Vagina (tissue), 2 donors: ENCODE measurements around the gene CHKB. TPM values are rescaled to one million over a fixed set of nuclear protein-coding genes. Genes with fewer than 3 reads are reported as not detected.

Experiments used
- DNase-seq, 2 donors: peaks; one replicate each; pipeline ENCODE4 v3.0.0-alpha.2; 2017; ENCODE audit errors: extremely low spot score in 2 of 2
- H3K27ac ChIP-seq: fragments of 200-600 bp; sonication (generic); one replicate; pipeline ENCODE4 v1.5.1; 2019
- H3K27me3 ChIP-seq: fragments of 200-600 bp; sonication (generic); one replicate; pipeline ENCODE4 v1.5.1; 2019
- H3K36me3 ChIP-seq, 2 donors: fragments of 200-600 bp; sonication (generic); one replicate each; pipeline ENCODE4 v1.5.1; 2017 to 2019
- H3K4me1 ChIP-seq: fragments of 200-600 bp; sonication (generic); one replicate; pipeline ENCODE4 v1.5.1; 2019
- H3K4me3 ChIP-seq, 2 donors: fragments of 200-600 bp; sonication (generic); 1 replicate in 1 of 2; 2 replicates in 1 of 2; pipeline ENCODE4 v1.5.1; 2016 to 2019
- H3K9me3 ChIP-seq: fragments of 200-600 bp; sonication (generic); one replicate; pipeline ENCODE4 v1.5.1; 2019
- CTCF ChIP-seq, 3 experiments: fragments of 450-650 bp in 2 of 3; fragments of 200-600 bp in 1 of 3; sonication (generic) in 1 of 3; IDR thresholded peaks; one replicate each; pipeline ENCODE4 v1.5.1; 2017 to 2019; ENCODE audit warnings: antibody characterized with exemption in 3 of 3, mild to moderate bottlenecking in 2 of 3, moderate library complexity in 2 of 3
- POLR2A ChIP-seq, 2 donors: fragments of 450-650 bp; IDR thresholded peaks; one replicate each; pipeline ENCODE4 v1.6.1; 2017; ENCODE audit warnings: antibody characterized with exemption in 2 of 2, mild to moderate bottlenecking in 2 of 2, moderate library complexity in 2 of 2
- POLR2AphosphoS5 ChIP-seq, 2 donors: sonication (generic); formaldehyde crosslinking; IDR thresholded peaks; one replicate each; pipeline ENCODE4 v1.9.0; 2017; ENCODE audit warnings: antibody characterized with exemption in 2 of 2, mild to moderate bottlenecking in 2 of 2, low read depth in 1 of 2; ENCODE audit not compliant: insufficient read depth in 1 of 2
- intact Hi-C: fragments of 100-400 bp; cut with DNase I; formaldehyde crosslinking; loops from one replicate; pipeline ENCODE4 v1.15.1; 2023
- total RNA-seq: library from RNA; depleted of rRNA; stranded (reverse); fragments of >200 nt; gene quantifications from one replicate; pipeline ENCODE4 v1.2.3, GENCODE V29; 2016

The CHKB gene
- total RNA-seq, 1 donor from 2014 or later, result 51.6 TPM

DNA sequence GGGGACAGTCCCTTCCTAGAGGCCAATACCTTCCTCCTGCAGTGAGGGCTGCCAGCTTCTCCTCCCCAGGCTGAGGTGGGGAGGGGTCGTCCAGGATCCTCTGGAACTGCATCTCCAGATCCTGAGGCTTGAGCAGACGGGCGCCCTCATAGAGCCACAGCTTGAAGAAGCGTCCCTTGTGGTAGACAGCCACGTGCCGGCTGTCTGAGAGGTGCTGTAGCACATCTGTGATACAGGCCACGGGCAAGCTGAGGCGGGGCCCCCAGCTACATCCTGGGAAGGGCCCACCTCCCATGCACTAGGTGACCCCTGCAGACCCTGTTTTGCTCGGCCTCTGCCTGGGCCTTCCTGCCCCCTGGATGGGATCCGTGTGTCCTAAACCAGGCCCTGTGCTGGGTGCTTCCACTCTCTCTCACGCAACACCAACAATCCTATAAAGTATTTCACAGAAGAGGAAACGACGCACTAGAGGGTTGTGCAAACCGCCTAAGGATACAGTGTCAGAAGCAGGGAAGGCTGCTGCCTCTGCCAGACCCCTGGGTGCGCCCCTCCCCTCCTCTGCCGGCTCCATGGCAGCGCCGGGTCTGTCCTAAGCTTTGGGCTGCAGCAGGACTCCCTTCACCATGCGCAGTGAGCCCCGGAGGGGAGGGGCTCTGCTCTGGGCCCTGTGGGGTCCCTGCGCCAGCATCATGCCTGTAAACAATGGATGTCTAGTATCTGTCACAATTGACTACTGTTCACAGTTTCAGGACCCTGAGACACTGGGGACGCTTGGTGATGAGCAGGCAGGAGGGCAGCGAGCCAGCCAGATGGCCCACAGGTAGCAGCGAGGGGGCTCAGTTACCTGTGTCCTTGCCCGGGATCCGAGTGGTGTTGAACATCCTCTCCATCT is 8.9 kb downstream of the CHKB start:
- TF ChIP-seq CTCF (IDR thresholded peaks at IDR 0.05), result no peak
- TF ChIP-seq POLR2AphosphoS5 (IDR thresholded peaks at IDR 0.05; ENCODE audit: insufficient read depth in 1 of 2, low read depth in 1 of 2), result no peak
- TF ChIP-seq POLR2A (IDR thresholded peaks at IDR 0.05), result no peak
- intact Hi-C loops, result no loop called here
- Histone ChIP-seq H3K36me3 (peaks cover 0 to 9% of the 10 kb centered on the region in 2 donors), H3K9me3 (no peaks in the 10 kb centered on the region), H3K4me3 (no peak overlapping the region), H3K4me1 (peaks cover 7% of the 10 kb centered on the region), H3K27ac (no peak overlapping the region), H3K27me3 (no peaks in the 10 kb centered on the region)
- no peak for DNase-seq

DNA sequence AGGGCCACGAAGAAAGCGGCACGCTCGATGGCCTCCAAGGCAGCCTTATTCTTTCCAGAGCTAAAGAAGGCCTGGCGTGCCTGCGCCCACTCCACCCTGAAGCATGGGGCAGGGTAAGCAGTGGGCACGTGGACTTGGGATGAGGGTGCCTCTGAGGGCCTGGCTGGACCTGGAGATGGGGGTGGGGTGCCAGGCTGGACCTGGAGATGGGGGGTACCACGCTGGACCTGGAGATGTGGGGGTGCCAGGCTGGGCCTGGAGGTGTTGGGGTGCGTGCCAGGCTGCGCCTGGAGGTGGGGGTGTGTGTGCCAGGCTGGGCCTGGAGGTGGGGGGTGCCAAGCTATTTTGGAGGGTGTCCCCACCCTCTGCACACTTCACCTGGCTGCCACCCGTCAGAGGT is 9.7 kb downstream of the CHKB start:
- H3K27me3 ChIP-seq, result no peaks in the 10 kb centered on the region
- no peak overlapping the region for H3K4me3 ChIP-seq
- H3K9me3 ChIP-seq, result no peaks in the 10 kb centered on the region
- H3K36me3 ChIP-seq, result peaks cover 0 to 9% of the 10 kb centered on the region in 2 donors
- DNase-seq, result no peak
- no peak overlapping the region for H3K27ac ChIP-seq
- H3K4me1 ChIP-seq, result no peaks in the 10 kb centered on the region
- intact Hi-C loops, result no loop called here
- TF ChIP-seq POLR2AphosphoS5 (IDR thresholded peaks at IDR 0.05; ENCODE audit: insufficient read depth in 1 of 2, low read depth in 1 of 2), result no peak

DNA sequence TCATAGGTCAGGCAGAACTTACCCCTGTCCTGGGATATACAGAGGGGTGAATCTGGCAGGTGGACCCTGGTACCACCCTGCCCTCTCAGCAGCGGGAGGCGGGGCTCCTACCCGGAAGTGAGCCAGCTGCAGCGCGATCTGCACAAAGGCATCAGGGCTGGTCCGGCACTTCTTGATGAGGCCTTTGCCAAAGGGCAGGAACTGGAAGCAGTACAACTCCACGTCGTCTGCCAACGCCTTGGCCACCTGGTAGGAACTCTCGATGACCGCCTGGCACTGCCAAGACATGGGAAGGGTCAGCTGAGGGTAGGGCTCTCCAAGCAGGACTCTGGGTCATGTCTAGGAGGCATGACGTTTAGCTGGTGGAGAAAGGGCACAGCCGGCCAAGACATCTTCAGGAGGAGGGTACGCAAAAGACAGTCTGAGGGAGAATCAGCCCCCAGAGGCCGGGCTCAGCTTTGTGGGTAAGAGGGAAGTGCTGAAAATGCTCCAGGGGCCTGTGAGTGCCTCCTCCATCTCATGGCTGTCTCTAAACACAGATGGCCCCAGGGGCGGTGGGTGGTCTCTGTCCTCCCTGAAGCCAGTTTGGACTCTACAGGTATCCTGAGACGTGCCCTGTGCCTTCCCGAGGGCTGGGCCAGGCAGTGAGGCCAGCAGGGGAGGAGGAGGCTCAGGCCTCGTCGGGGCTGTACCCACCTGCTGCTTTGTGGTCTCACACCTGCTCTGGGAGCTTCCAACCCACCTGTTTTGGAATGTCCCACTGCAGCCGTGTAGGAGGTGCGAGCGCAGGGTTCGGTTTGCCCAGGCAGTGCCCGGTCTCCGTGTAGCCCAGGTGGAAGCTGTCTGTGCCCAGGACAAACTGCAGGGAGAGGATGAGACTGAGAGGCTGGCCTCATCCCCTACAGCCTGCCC is 11.1 kb downstream of the CHKB start:
- H3K4me3 ChIP-seq, result no peak overlapping the region
- intact Hi-C loops, result no loop called here
- DNase-seq, result no peak
- no peaks in the 10 kb centered on the region for H3K27me3 ChIP-seq
- no peaks in the 10 kb centered on the region for H3K4me1 ChIP-seq
- H3K9me3 ChIP-seq, result no peaks in the 10 kb centered on the region
- H3K36me3 ChIP-seq, result peaks cover 0 to 9% of the 10 kb centered on the region in 2 donors
- TF ChIP-seq POLR2A (IDR thresholded peaks at IDR 0.05) (no peak), POLR2AphosphoS5 (IDR thresholded peaks at IDR 0.05; ENCODE audit: insufficient read depth in 1 of 2, low read depth in 1 of 2) (no peak), CTCF (IDR thresholded peaks at IDR 0.05) (no peak)
- no peak overlapping the region for H3K27ac ChIP-seq

GRCh38 chr22:50570861-50571260 is 11.8 kb downstream of the CHKB start:
- H3K9me3 ChIP-seq, result no peaks in the 10 kb centered on the region
- peaks cover 0 to 9% of the 10 kb centered on the region in 2 donors for H3K36me3 ChIP-seq
- intact Hi-C loops, result no loop called here
- DNase-seq, result no peak
- H3K4me1 ChIP-seq, result no peaks in the 10 kb centered on the region
- H3K27ac ChIP-seq, result no peak overlapping the region
- H3K27me3 ChIP-seq, result no peaks in the 10 kb centered on the region
- no peak overlapping the region for H3K4me3 ChIP-seq
- TF ChIP-seq POLR2A (IDR thresholded peaks at IDR 0.05) (no peak), CTCF (IDR thresholded peaks at IDR 0.05) (no peak), POLR2AphosphoS5 (IDR thresholded peaks at IDR 0.05; ENCODE audit: insufficient read depth in 1 of 2, low read depth in 1 of 2) (no peak)

DNA sequence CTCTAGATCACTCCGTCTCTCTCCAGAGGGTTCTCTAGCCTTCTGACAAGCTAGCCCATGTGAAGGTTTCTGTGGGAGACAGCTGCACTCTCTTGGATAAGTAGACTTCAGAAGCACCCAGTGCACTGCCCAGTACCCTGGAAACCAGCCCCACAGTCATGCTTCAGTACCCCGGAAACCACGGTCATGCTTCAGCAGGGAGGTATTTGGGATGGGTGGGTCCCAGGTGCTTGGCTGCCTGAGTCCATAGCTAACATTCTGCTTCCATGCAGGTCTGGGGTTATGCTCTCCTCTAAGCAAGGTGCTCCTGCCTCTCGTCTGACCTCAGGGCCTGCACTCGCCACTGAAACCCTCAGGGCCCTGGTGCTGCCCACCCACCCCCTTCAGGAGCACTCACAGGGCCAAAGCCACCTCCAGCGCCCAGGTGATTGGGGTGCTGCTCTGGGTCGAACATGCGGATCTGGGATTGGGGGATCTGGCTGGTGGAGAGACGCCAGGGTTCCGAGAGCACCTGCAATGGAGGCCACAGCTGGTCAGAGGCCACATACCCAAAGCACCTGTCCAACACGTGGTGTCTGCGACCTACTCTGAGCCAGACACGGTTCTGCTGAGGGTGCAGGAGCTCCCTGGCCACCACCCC is 12.6 kb downstream of the CHKB start:
- Histone ChIP-seq H3K4me3 (no peak overlapping the region), H3K4me1 (no peaks in the 10 kb centered on the region), H3K27me3 (no peaks in the 10 kb centered on the region), H3K36me3 (peaks cover 0 to 9% of the 10 kb centered on the region in 2 donors), H3K27ac (no peak overlapping the region), H3K9me3 (no peaks in the 10 kb centered on the region)
- TF ChIP-seq POLR2AphosphoS5 (IDR thresholded peaks at IDR 0.05; ENCODE audit: insufficient read depth in 1 of 2, low read depth in 1 of 2) (no peak), CTCF (IDR thresholded peaks at IDR 0.05) (no peak), POLR2A (IDR thresholded peaks at IDR 0.05) (no peak)
- intact Hi-C loops, result no loop called here
- DNase-seq, result no peak
